ENCODE data around the gene ATP8B3.

The ATP8B3 gene

GRCh38 chr19:1746401-1747284, 65.4 kb downstream of the ATP8B3 start:
- DNase-seq (ENCODE audit: low spot score) = no peak

DNA sequence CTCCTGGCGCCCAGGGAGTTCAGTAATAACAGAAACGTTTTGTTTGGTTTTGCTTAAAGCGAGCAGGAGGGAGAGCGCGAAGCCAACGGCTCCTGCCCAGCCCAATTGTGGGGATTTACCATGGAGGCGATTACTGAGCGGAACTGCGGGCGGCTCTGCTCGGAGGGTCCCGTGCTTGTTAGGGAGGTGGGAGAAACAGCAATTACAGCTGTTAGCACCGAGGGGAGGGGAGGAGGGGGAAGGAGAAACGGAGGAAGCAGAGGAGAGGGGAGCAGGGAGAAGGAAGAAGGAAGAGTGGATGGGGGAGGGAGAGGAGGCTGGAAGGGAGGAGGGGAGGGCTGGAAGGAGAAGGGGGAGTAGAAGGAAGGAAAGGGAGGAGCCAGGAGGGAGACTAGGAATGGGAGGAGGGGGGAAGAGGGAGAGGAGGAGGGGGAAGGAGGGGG, 66.5 kb downstream of the ATP8B3 start:
- DNase-seq (ENCODE audit: low spot score) = no peak

GRCh38 chr19:1744822-1745563, 67.1 kb downstream of the ATP8B3 start:
- no peak for DNase-seq (ENCODE audit: low spot score)

DNA sequence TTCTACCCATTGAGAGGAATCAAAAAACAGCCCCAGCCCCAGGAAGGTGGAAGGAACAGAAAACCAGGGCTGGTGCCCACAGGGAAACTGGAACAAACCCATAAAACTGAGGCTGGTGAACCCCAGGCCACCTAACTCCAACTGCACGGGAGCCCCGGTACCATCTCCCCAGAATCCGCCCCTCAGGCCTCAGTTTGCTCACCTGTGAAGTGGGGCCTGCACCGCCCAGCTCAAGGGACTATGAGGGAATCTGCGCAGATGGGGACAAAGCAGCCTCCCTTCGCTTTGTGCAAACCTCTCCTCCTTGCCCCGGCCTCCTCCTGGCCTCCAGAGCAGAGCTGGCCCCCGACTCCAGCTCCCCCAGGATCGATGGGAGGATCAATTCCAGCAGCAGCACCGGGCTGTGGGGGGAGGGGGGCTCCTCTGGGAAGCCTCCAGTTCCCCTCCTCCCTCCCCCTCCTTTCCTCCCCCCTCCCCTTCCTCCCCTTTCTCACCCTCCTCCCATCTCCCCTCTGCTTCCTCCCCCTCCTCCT, 67.9 kb downstream of the ATP8B3 start:
- no peak for DNase-seq (ENCODE audit: low spot score)

- no peak for DNase-seq (ENCODE audit: low spot score)
Measured at GRCh38 chr19:1742989-1743696, 68.9 kb downstream of the ATP8B3 start.

GRCh38 chr19:1739960-1740629, 72.0 kb downstream of the ATP8B3 start:
- no peak for DNase-seq (ENCODE audit: low spot score)

GRCh38 chr19:1736927-1737326, 75.1 kb downstream of the ATP8B3 start:
- DNase-seq (ENCODE audit: low spot score) = no peak

DNA sequence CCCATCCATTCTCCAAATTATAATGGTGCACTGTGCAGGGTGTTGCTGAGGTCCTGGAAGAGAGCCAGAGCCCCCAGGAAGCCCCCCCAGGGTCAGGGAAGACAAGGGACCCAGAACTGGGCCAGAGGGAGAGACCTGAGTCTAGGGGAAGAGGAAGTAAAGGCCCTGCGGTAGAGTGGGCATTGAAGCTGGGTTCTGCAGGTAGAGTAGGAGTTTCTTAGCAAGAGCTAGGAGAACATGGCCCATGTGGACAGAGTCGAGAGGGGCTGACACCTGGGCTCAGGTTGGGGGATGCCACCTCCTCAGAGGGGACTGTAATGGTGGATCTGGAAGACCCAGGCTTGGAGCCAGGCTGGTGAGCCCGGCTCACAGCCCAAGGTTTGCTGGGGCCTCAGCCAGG, 75.8 kb downstream of the ATP8B3 start:
- no peak for DNase-seq (ENCODE audit: low spot score)

DNA sequence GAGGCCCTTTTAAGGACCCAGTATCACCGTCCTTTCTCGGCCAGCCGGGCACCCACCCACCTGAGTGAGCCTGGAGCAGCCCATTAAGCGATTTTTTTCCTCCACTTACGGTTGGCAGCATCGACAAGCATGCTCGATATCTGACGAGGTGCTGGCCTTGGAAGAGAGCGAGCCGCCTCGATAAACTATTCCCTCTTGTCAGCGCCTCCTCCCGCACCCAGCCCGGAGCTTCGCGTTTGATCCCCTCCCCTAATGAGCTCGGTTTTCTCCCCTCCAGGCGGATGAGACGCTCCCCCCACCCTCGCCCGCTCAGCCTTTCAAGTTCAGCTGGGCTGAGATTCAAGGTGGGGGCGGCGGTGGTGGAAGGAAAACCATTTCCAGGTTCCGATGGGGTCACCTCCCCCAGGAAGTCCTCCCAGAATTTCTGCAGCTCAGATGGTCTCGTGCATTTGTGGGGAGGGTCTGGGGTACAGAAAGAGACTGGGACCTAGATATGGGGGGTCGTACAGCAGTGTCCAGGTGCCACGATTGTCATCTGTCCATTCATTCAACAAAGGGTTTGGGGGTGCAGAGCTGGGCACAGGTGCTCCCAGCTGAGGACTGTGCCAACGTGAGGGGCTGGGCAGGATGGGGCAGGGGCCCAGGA, 77.6 kb downstream of the ATP8B3 start:
- no peak for DNase-seq (ENCODE audit: low spot score)
